Measurements from ENCODE around the gene NFATC4. TPM values are rescaled to one million over a fixed set of nuclear protein-coding genes. Genes with fewer than 3 reads are reported as not detected.
A peak's percentile ranks its signal among the peaks of the same experiment; 100 is the strongest.

Gene NFATC4
- total and polyA plus RNA-seq, 2 of the 4 experiments (the other 2 are of a cell fraction): 15.6 to 35.8 TPM

DNA sequence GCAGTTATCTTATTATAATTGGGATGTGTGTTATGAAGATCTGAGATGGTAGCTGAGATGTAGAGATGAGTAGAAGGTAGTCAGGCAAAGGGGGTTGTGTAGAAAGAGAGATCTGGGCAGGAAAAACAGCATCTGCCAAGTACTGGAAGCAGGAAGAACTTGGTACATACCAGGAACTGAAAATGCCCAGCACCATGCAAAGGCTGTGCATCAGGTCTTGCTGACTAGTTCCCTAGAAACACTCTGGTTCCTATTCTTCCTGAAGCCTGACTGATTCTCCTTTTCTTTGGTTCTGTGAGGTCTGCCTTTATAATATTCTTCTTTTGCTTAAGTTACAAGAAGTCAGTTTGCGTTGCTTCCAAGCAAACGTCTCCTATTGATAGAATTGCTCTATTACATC lies 6.7 kb upstream of the NFATC4 start:
- dilution Hi-C loops (cut with HindIII; ENCODE audit: low sequenced_read_pairs, unreplicated experiment) (no loop called here), in situ Hi-C loops (cut with MboI; ENCODE audit: low sequenced_read_pairs) (loop anchor here (10.0 kb wide), 1 partner anchor 73 kb away; no protein-coding TSS in a partner anchor), intact Hi-C loops (cut with micrococcal nuclease) (no loop called here)
- Histone ChIP-seq H3K27ac (ENCODE audit: insufficient read depth, low read length) (no peak overlapping the region), H3K14ac (replicated peaks; ENCODE audit: low read depth, low read length) (no peak overlapping the region), H2BK15ac (ENCODE audit: low read depth, low read length) (no peak overlapping the region), H3K4ac (ENCODE audit: low read depth, low read length) (no peak overlapping the region), H3K27me3 (ENCODE audit: control insufficient read depth, insufficient read depth, low read length) (no peaks in the 10 kb centered on the region; the same call in 1 of the 2 replicates), H3K79me1 (ENCODE audit: low read depth in 1 of 2, low read length in 2 of 2) (no peaks in the 10 kb centered on the region), H3K9ac (ENCODE audit: low read depth, low read length) (no peak overlapping the region), H2BK5ac (ENCODE audit: low read depth, low read length, poor library complexity, severe bottlenecking) (no peak overlapping the region), H3K4me1 (ENCODE audit: control insufficient read depth, insufficient read depth, low read length) (peaks cover 5% of the 10 kb centered on the region; the same call in 1 of the 2 replicates), H4K91ac (ENCODE audit: insufficient read depth, low read depth, low read length) (no peak overlapping the region), H2AK9ac (replicated peaks; ENCODE audit: low read depth, low read length, poor library complexity) (no peak overlapping the region), H3K23ac (ENCODE audit: low read depth, low read length) (no peak overlapping the region), H2AFZ (replicated peaks; ENCODE audit: low read length, poor library complexity) (no peak overlapping the region), H3K9me3 (ENCODE audit: control insufficient read depth, insufficient read depth, low read length) (no peaks in the 10 kb centered on the region), H3K9me1 (ENCODE audit: insufficient read depth, low read length) (peaks cover 4% of the 10 kb centered on the region; the same call in 1 of the 2 replicates), H3K4me3 (ENCODE audit: insufficient read depth, low read depth, low read length) (no peak overlapping the region), H4K5ac (ENCODE audit: low read depth, low read length) (no peak overlapping the region), H4K20me1 (ENCODE audit: insufficient read depth, low read length) (no peaks in the 10 kb centered on the region), H2BK120ac (ENCODE audit: low read depth, low read length) (no peak overlapping the region), H4K8ac (ENCODE audit: low read depth in 2 of 2, low read length in 2 of 2) (no peak overlapping the region), H3K18ac (ENCODE audit: low read depth, low read length) (no peak overlapping the region), H3K4me2 (ENCODE audit: low read depth, low read length) (no peak overlapping the region), H3K56ac (ENCODE audit: extremely low read depth, insufficient read depth, low read length) (0 out of 2 replicates have a peak overlapping the region, but pooled peaks have one; percentile 5), H2BK20ac (ENCODE audit: low read depth, low read length) (no peak overlapping the region), H3K36me3 (ENCODE audit: control insufficient read depth, insufficient read depth, low read length) (no peaks in the 10 kb centered on the region), H2AK5ac (ENCODE audit: low read depth, low read length) (no peak overlapping the region)
- no peak for ATAC-seq (ENCODE audit: low read depth)
- DNase-seq: no peak
- no TSS peak for BruUV-seq (replicated peaks)
- TF ChIP-seq RFX5 (IDR thresholded peaks at IDR 0.05; ENCODE audit: low read depth, low read length): no peak
- no peak for TF ChIP-seq RAD21 (IDR thresholded peaks at IDR 0.05; ENCODE audit: low read length)
- TF ChIP-seq, protein P1, sequence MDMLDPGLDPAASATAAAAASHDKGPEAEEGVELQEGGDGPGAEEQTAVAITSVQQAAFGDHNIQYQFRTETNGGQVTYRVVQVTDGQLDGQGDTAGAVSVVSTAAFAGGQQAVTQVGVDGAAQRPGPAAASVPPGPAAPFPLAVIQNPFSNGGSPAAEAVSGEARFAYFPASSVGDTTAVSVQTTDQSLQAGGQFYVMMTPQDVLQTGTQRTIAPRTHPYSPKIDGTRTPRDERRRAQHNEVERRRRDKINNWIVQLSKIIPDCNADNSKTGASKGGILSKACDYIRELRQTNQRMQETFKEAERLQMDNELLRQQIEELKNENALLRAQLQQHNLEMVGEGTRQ (IDR thresholded peaks at IDR 0.05; ENCODE audit: low read depth, low read length): no peak
- no peak for TF ChIP-seq POLR2A (IDR thresholded peaks at IDR 0.05; ENCODE audit: low read depth, low read length)
- TF ChIP-seq CEBPB (IDR thresholded peaks at IDR 0.05; ENCODE audit: low read depth, low read length): no peak
- no peak for TF ChIP-seq NFE2L2 (IDR thresholded peaks at IDR 0.05; ENCODE audit: low read depth, low read length)
- TF ChIP-seq FOS (IDR thresholded peaks at IDR 0.05; ENCODE audit: low read depth, low read length): no peak
- no peak for TF ChIP-seq MAFK (IDR thresholded peaks at IDR 0.05; ENCODE audit: low read depth, low read length)
- no peak for TF ChIP-seq SMC3 (IDR thresholded peaks at IDR 0.05; ENCODE audit: low read depth, low read length)
- TF ChIP-seq RCOR1 (IDR thresholded peaks at IDR 0.05; ENCODE audit: insufficient replicate concordance, low read length): no peak
- no peak for TF ChIP-seq BHLHE40 (IDR thresholded peaks at IDR 0.05; ENCODE audit: low read depth, low read length)
- POLR2A ChIA-PET (ENCODE audit: unreplicated experiment): interaction anchor here (0.6 kb wide), 1 partner anchor 78 kb away, joined by 3 read pairs; no protein-coding TSS in a partner anchor
- CTCF ChIA-PET: interaction anchor here (1.3 to 3.0 kb wide), 2 partner anchors 28 to 70 kb away, joined by 6 to 13 read pairs; no protein-coding TSS in a partner anchor
- WGBS, 2 experiments (ENCODE audit: extremely low coverage in 2 of 2, insufficient read length in 1 of 2): no CpG with 5 or more reads among the region's 2 CpGs

Measured in IMR-90 (cell line).